Astrocyte of the spinal cord (primary cell): Measurements from ENCODE around the gene GKN2.

Experiments
- DNase-seq: peaks from one replicate; pipeline ENCODE4 v3.0.0; 2011; ENCODE audit warnings: low read depth, low spot score
- H3K4me3 ChIP-seq: 2 replicates; pipeline ENCODE4 v1.5.1; 2011; ENCODE audit warnings: low read depth, mild to moderate bottlenecking, low read length, moderate library complexity
- CTCF ChIP-seq: IDR thresholded peaks from 2 replicates; pipeline ENCODE4 v1.5.1; 2012; ENCODE audit warnings: low read depth, mild to moderate bottlenecking, low read length, inconsistent platforms
- in situ Hi-C: cut with HindIII; loops from 2 replicates; pipeline ENCODE4 v1.10.0; 2017; ENCODE audit warnings: low sequenced_read_pairs

Gene GKN2

DNA sequence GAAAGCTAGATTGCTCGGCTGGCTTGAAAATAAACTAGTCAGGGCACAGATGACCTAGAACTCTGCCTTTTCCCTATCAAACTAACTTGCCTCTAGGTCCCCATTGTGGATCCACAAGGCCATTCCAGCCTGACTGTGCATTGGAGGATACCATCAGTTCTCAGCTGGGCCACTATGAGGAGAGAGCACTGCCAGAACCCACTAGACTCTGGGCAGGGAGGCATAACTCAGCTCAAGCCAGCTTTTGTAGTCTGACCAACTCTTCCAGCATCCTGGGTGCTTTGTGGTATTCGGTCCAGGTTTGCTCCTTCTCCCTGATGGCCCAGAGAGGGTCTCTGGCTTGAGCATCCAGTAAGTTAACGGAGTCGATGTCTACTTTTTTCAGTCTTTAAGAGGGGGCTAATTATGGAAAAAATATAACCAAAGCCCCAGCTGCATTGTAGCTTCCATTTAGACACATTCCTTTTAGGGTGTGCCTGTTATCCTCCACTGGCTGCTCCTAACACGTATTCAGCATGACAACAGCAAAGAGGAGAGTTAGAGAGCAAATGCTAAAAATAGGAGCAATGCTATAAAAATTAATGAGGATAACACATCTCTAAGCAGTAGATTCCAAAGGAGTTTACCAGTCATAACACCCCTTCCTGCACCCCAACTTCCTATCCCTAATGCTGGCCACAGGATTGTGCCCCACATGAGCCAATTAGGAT is 15.2 kb downstream of the GKN2 start:
- TF ChIP-seq CTCF, result no peak
- DNase-seq, result no peak
- no peak overlapping the region for H3K4me3 ChIP-seq
- in situ Hi-C loops, result no loop called here

- DNase-seq, result no peak
- no peak for TF ChIP-seq CTCF
- in situ Hi-C loops, result no loop called here
- H3K4me3 ChIP-seq, result no peak overlapping the region
Measured at GRCh38 chr2:68936889-68937288, 15.8 kb downstream of the GKN2 start.

DNA sequence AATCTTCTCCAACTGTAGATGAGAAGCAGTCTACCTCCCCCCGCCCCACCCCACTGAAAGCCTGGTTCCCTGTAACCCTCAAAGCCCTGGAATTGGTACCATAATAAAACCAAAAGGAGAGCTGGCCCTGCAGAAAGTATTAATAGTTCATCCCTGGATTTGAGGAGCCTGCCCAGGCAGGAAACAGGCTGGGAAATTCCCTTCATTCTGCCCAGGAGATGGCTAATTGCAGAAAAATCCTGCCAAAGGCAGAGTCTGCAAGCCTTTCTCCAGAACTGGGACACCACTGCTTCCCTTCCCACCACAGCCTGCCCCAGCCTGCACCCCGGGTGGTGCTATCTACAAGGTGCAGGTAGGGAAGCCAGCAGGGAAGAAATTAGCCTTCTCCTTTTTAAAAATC is 16.3 kb downstream of the GKN2 start:
- TF ChIP-seq CTCF, result no peak
- in situ Hi-C loops, result no loop called here
- peak; percentile 38 for DNase-seq
- no peak overlapping the region for H3K4me3 ChIP-seq

- in situ Hi-C loops, result no loop called here
- no peak for TF ChIP-seq CTCF
- no peak overlapping the region for H3K4me3 ChIP-seq
- no peak for DNase-seq
Measured at GRCh38 chr2:68935471-68935870, 17.2 kb downstream of the GKN2 start.

GRCh38 chr2:68934021-68934420 is 18.7 kb downstream of the GKN2 start:
- TF ChIP-seq CTCF, result no peak
- in situ Hi-C loops, result no loop called here
- H3K4me3 ChIP-seq, result no peak overlapping the region
- no peak for DNase-seq

GRCh38 chr2:68932402-68932801 is 20.3 kb downstream of the GKN2 start:
- in situ Hi-C loops, result no loop called here
- no peak for DNase-seq
- no peak for TF ChIP-seq CTCF
- no peak overlapping the region for H3K4me3 ChIP-seq

GRCh38 chr2:68931799-68932198 is 20.9 kb downstream of the GKN2 start:
- no peak for TF ChIP-seq CTCF
- no peak overlapping the region for H3K4me3 ChIP-seq
- DNase-seq, result no peak
- in situ Hi-C loops, result no loop called here
